Stimulated activated CD4-positive, alpha-beta T cell treated with anti-CD3 and anti-CD28 coated beads, TNF-alpha, amount 100 ng/mL, for 4 hours (primary cell): Measurements from ENCODE around the gene USP48.
"Not testable (repeated sequence)": the region's sequence is repeated elsewhere in the genome, so short reads cannot be mapped to it uniquely, and the experiment has no call there.

Experiments used
- DNase-seq, 3 experiments: peaks; one replicate each; pipeline ENCODE4 v3.0.0-alpha.2; 2020; ENCODE audit warnings: low read depth in 3 of 3

USP48 gene

DNA sequence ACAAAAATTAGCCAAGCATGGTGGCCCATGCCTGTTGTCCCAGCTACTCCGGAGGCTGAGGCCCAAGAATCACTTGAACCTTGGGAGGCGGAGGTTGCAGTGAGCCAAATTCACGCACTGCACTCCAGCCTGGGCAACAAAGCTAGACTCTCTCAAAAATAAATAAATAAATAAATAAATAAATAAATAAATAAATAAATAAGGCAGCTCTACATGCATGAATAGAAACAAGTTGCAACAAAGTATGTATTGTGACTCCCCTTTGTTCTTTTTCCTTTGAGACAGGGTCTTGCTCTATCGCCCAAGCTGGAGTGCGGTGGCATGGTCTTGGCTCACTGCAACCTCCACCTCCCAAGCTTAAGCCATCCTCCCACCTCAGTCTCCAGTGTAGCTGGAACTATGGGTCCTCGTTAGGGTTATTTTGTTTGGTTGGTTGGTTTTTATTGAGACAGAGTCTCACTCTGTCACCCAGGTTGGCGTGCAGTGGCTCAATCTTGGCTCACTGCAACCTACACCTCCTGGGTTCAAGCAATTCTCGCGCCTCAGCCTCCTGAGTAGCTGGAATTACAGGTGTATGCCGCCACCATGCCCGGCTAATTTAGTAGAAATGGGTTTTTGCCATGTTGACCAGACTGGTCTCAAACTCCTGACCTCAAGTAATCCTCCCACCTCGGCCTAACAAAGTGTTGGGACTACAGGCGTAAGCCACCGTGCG, 8.0 kb downstream of the USP48 start:
- DNase-seq: no peak

DNA sequence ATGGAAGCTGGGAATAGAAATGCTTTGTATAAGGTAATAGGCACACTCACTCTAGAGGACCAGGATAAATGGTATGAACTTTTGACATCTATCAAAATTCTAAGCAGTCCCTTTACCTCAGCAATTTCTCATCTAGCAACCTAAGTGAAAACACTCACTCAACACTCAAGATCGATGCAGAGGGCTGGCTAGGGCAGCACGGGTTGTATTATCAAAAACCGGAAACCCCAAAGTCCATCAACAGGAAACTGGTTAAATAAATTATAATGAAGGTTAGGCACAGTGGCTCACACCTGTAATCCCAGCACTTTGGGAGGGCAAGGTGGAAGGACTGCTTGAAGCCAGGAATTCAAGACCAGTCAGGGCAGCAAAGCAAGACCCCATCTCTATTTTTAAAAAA, 9.4 kb downstream of the USP48 start:
- DNase-seq: no peak

DNA sequence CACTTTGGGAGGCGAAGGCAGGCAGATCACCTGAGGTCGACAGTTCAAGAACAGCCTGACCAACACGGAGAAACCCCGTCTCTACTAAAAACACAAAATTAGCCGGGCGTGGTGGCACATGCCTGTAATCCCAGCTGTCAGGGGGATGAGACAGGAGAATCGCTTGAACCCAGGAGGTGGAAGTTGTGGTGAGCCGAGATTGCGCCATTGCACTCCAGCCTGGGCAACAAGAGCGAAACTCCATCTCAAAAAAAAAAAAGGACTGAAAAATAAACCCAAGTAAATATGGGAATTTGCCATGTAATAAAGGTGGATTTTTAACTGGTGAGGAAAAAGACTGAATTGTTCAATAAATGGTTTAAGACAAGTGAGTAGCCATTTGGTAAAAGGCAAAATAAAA, 11.3 kb downstream of the USP48 start:
- not testable (repeated sequence) for DNase-seq

DNA sequence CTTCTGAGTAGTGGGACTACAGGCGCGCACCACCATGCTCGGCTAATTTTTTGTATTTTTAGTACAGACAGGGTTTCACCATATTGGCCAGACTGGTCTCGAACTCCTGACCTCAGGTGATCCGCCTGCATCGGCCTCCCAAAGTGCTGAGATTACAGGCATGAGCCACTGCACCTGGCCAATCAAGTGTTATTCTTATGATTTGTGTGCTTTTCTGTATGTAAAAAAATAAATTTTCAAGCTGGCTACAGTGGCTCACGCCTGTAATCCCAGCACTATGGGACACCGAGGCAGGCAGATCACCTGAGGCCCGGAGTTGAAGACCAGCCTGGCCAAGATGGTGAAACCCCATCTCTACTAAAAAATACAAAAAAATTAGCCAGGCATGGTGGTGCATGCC, 12.3 kb downstream of the USP48 start:
- DNase-seq: not testable (repeated sequence)

DNA sequence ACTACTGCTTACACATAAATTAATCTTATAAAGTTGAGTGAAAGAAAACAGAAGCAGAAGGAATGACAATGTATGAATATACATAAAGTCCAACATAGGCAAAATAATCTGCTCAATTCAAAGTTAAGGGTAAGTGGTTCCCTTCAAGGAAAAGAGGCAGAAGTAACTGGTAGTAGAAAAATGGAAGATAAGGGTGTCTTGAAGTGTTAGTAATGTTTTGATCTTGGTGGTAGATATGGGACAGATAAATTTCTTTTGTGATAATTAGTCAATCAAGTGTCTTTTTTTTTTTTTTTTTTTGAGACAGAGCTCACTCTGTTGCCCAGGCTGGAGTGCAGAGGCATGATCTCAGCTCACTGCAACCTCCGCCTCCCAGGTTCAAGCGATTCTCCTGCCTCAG, 12.7 kb downstream of the USP48 start:
- no peak for DNase-seq

DNA sequence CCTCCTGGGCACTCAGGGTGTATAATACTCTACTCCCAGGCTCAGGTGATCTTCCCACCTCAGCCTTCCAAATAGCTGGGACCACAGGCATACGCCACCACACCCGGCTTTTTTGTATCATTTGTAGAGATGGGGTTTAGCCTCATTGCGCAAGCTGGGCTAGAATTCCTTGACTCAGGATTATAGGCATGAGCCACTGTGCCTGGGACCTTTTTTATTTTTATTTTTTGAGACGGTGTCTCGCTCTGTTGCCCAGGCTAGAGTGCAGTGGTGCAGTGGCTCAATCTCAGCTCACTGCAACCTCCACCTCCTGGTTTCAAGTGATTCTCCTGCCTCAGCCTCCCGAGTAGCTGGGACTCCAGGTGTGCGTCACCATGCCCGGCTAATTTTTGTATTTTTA, 15.8 kb downstream of the USP48 start:
- DNase-seq: not testable (repeated sequence)

DNA sequence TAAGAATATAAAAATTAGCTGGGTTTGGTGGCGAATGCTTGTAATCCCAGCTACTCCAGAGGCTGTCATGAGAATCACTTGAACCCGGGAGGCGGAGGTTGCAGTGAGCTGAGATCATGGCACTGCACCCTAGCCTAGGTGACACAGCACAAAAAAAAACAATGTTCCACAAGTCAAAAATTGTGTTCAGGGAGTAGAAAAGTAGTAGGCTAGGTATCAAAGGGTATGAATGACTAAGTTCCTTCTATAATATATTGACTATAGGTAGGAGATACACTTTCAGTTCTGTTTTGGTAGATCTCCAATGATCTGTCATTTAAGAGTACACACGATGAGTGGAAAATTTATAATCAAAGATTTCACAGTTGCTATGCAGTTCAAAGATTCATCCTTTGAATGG, 16.7 kb downstream of the USP48 start:
- no peak for DNase-seq

DNA sequence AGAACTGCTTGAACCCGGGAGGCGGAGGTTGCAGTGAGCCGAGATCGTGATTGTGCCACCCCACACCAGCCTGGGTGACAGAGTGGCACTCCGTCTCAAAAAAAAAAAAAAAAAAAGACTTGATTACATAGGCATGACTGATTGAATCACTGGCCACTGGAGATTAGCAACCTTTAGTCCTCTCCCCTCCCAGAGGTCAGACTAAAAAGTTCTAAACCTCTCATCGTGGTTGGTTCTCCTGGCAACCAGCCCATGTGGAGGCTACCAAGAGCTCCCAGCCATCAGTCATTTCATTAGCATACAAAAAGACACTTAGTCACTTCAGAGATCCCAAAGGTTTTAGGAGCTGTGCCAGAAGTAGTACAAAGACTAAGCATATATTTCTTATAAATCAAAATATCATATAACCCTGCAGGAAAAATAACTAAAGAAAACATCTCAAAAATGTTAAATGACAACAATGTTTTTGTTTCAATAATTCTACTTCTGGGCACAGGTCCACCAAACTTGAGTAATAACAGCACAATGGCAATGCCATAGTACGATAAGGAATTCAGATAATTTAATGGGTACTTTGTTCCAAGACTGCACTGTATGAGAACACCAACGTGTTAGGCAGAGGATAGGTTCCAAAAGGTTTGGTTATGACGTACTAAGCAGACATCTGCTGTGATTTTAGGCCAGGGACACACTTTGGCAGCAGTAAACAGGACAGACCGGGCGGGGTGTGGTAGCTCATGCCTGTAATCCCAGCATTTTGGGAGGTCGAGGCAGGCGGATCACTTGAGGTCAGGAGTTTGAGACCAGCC, 18.1 kb downstream of the USP48 start:
- DNase-seq: no peak

DNA sequence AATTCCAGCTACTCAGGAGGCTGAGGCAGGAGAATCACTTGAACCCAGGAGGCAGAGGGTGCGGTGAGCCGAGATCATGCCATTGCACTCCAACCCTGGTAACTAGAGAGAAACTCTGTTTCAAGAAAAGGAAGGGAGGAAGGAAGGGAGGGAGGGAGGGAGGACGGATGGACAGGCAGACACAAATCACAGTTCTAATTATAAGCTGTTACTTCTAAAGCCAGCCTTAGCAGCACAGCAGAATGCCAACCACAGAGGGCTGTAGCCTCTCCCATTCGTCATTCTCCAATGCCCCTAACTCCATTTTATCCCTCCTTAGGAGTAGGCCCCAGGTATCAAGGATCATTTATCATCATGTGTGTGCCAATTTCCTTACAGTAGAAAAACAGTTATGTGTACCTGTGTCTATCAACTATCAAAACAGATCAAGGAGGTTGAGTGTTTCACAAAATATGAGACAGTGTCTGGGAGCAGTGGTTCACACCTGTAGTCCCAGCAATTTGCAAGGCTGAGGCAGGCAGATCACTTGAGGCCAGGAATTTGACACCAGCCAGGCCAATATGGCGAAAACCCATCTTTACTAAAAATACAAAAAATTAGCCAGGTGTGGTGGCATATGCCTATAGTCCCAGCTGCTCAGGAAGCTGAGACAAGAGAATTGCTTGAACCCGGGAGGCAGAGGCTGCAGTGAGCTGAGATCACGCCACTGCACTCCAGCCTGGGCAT, 19.1 kb downstream of the USP48 start:
- no peak for DNase-seq

DNA sequence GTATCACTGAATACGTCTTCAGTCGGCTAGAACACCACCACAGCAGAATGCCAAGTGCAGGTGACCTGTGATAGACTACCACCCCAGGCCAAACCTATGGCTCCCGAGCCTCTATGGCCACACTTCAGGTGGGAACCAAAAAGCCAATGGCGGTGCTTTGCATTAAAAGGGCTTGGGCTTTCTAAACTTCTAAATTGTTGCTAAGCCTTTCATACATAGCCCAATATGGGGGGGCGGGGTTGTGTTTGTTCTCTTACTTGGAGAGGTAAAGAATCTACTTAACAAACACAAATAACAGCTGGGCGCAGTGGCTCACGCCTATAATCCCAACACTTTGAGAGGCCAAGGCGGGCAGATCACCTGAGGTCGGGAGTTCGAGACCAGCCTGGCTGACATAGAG, 19.7 kb downstream of the USP48 start:
- DNase-seq: no peak

DNA sequence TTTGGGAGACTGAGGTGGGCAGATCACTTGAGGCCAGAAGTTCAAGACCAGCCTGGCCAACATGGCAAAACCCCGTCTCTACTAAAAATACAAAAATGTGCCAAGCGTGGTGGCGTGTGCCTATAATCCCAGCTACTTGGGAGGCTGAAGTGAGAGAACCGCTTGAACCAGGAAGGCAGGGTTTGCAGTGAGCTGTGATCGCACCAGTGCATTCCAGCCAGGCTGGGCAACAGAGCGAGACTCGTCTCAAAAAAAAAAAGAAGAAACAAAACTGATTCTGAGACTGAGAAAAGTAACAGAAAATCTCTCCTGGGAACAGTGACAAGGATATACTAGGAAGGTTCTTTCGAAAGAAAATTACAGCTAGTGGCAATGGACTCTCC, 20.9 kb downstream of the USP48 start:
- DNase-seq: no peak

DNA sequence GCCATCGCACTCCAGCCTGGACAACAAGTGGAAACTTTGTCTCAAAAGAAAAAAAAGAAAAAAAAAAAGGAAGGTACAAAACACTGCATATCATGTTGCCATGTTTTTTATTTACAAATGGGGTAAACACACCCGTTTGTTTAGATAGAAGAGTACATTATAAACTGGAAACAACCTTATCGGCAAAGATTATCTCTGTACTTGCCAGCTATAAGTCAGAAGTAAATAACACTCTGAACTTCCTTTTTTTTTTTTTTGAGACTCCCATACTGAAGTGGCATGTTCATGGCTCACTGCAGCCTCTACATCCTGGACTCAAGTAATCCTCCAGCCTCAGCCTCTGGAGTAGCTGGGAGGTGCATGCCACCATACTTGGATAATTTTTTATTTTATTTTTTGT, 21.9 kb downstream of the USP48 start:
- DNase-seq: no peak

DNA sequence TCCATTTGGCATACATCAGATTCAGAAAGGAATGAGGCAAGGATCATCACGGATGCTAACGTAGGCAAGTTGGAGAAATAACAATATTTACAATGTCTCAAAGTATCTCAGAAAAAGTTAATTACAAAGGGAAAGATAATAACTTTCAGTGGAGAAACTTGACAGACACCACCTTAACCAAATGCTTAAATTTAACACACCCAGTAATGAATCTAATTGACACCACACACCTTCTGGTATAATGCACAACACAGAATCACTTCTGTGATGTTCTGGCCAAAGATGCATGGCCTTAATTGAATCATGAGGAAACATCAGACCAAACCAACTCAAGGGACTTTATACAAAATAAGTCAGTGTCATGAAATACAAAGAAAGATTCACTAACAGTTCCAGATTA, 23.1 kb downstream of the USP48 start:
- no peak for DNase-seq

DNA sequence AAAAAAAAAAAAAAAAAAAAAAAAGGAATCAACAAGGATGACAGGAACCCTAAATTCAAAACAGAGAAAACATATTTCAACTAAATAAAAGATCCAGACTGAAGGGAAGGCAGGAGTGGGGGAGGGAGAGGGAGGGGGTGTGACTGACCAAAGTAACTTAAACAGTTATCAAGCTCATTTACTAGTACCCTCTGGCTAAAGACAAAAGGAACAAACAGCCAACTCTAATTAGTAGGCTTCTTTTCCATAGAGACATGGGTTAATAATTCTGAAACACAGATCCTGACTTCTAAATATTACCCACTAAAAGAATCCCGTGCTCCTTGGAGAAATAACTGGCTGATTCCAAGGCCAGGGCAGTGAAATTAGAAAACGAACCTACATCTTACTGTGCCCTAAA, 23.8 kb downstream of the USP48 start:
- no peak for DNase-seq

DNA sequence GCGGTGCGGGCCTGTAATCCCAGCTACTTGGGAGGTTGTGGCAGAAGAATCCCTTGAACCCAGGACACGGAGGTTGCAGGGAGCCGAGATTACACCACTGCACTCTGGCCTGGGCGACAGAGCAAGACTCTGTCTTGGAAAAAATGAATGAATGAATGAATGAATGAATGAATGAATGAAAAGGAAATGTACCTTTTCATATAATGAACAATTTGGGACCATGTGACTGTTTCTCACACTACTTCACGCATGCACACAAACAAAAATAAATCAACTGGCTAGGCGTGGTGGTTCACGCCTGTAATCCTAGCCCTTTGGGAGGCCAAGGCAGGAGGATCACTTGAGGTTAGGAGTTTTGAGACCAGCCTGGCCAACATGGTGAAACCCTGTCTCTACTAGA, 24.3 kb downstream of the USP48 start:
- no peak for DNase-seq

DNA sequence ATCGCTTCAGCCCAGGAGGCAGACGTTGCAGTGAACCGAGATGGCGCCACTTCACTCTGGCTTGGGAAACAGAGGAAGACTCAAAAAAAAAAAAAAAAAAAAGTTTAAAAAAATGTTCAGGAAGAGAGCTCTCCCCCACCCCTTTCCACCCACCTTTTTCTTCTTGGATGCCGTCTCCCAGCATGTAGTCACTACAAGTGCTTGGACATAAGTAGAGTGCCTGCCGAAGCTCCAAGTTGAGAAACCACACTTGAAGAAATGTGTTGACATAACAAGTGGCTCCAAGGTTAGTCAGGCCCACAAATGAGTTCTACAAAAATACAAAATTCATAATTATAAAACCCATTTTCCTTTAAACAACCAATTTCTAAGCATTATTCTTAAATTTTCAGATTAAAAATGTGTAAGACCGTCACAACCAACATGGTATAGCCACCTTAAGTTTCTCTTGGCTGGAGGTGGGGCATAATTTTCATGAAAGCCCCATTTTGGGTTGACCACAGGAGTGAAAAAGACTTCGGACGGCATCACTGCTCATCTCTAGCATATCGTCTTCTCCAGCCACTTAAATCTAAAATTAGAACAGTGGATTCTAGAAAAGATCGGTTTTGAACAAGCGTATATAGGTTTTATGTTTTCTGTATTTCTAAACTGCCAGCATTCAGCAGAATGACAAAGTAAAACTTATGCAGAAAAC, 26.4 kb downstream of the USP48 start:
- no peak for DNase-seq

DNA sequence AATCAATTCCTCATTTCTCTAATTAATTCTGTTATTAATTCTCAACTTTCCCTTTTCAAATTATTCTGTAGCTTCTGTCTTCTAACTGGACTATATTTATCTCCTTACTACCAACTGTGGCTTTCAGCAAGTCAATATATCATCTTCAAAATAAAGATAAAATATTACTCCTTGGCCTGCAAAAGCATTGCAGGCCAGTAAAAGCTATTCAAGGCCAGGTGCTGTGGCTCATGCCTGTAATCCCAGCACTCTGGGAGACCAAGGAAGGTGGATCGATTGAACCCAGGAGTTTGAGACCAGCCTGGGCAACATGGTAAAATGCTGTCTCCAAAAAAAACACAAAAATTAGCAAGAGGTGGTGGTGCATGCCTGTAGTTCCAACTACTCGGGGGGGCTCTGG, 27.9 kb downstream of the USP48 start:
- DNase-seq: no peak

DNA sequence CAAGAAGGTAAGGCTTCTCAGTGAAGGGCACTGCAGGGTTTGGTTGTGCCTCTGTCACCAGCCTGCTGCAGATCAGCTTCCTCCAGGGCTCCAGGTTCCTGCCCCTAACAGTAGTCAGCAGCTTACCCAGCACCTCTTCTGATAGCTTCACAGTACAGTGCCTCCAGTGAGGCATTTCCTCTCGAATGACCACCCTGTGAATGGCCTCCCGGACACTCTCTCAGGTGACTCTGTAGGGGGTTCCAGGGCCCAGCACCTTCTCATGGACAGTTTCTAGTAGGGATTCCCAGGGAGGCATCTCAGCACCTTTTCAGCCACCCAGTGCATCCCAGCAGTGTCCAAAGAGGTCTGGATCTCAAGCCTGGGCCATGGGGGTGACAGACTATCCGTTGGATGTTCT, 28.4 kb downstream of the USP48 start:
- DNase-seq: no peak

DNA sequence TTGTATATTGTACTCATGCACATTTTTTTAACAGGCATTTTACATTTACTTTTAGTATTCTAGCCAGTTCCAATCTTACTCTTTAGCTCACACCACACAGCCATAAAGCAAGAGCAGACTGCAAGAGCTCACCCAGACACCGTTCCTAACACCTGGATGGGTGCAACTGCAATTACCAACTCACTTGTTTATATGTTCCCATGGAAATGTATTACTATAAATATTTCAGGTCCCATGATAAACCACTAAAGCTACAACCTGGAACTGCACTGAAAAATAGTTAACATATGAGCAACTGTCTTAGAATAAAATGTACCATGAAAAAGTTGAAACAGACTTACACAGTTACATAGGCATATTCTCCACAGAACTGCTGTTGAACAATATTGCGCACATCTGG, 30.8 kb downstream of the USP48 start:
- no peak for DNase-seq

DNA sequence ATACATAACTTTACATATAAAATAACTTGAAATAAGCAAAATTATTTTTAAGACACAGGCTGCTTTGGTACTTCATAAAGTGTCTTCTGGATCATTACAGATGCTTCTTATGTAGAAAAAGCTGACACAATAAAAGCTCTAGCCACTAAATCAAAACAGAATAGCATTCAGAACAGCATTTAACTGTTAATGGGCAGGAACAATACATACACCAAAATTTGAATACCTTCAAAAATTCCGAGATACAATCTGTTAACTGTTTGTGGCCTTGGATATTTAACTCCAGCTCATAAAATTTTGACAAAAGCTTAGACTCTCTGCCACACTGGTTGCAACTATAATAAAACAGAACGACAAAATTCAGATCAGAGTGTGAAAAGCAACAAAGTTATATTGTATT, 31.7 kb downstream of the USP48 start:
- no peak for DNase-seq

DNA sequence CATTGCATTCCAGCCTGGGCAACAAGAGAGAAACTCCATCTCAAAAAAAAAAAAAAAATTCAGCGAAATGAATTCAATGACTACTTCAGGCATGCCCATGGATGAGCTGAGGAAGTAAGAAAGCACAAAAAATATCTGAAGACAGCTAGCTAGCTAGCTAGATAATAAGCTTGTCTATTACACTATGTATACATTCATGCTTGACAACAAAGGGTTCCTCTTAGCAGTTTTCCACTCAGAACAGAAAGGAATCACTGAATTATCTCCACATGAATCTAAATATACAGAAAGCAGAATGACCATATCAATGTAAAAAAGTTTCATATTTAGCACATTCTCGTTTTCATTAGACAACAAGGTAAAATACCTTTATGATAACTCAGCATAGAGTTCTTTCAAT, 32.1 kb downstream of the USP48 start:
- no peak for DNase-seq

DNA sequence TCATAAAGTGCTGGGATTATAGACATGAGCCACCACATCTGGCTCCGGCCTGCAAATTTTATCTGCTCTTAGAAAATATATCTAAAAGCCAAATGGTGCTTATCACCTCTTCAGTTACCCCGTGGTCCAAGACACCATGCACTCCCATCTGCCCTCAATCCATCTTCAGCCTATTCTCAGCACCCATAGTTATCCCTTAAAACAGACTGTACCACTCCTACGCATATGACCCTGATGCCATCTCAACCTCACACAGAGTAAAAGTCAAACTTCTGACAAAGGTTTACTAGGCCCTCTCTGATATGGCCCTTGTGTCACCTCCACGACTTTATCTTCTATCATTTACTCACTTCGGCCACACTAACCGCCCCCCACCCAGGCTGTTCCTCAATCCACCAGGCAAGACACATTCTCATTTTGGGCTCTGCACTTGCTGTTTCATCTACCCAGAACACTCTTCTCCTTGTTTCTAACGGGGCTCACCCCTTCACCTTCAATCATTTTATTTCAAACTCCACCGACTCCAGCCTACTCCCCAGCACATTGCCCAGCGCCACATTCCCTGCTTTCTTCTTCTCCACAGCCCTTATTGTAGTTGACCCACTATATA, 33.0 kb downstream of the USP48 start:
- no peak for DNase-seq
